Neural crest cell (in vitro differentiated cells): ENCODE measurements around the gene TAAR2. TPM values are rescaled to one million over a fixed set of nuclear protein-coding genes. Genes with fewer than 3 reads are reported as not detected.
"Not testable (repeated sequence)": the region's sequence is repeated elsewhere in the genome, so short reads cannot be mapped to it uniquely, and the experiment has no call there.

Experiments
- DNase-seq: peaks from one replicate; pipeline ENCODE4 v3.0.0; 2021; ENCODE audit warnings: low read depth, mixed read lengths, low spot score
- H3K27ac Mint-ChIP-seq: one replicate; pipeline ENCODE4 v1.8.0; 2021; ENCODE audit warnings: mild to moderate bottlenecking, mixed read lengths; ENCODE audit not compliant: unreplicated experiment
- H3K27me3 Mint-ChIP-seq: 2 replicates; pipeline ENCODE4 v1.8.0; 2021; ENCODE audit warnings: low read depth, mild to moderate bottlenecking, mixed read lengths
- H3K36me3 Mint-ChIP-seq: 2 replicates; pipeline ENCODE4 v1.8.0; 2021; ENCODE audit warnings: low read depth, mild to moderate bottlenecking, mixed read lengths
- H3K4me1 Mint-ChIP-seq: 2 replicates; pipeline ENCODE4 v1.8.0; 2021; ENCODE audit warnings: mixed read lengths
- H3K4me3 Mint-ChIP-seq: one replicate; pipeline ENCODE4 v1.8.0; 2021; ENCODE audit warnings: mild to moderate bottlenecking, mixed read lengths
- H3K9me3 Mint-ChIP-seq: 2 replicates; pipeline ENCODE4 v1.8.0; 2021; ENCODE audit warnings: mixed read lengths
- total RNA-seq: library from RNA; stranded (reverse); gene quantifications from 2 replicates; pipeline ENCODE4 v1.2.1, GENCODE V29; 2021
- TF ChIP-seq, protein P1 (sequence below): fragments of 200-600 bp; sonication (generic); conservative IDR thresholded peaks from 2 replicates; pipeline ENCODE4 v1.5.0; 2021; ENCODE audit warnings: antibody characterized with exemption, mild to moderate bottlenecking

TAAR2 gene
- total RNA-seq, 1 donor from 2014 or later, result not detected

DNA sequence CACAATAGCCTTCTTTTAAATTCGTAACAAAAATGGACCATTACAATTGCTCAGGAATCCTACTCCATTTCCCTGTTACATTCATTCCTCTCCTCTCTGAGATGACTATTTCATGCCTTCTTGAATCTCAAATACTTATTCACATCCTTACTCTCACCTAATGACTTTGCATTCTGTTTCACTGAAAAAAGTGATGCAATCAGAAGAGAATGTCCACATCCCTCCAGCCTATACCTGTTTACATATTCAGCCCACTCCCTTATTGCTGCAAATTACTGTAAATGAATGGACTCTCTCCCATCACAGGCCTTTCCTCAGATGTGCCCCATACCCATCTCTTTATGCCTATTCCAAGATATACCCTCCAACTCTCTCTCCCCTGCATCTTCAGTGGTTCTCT is 26.4 kb upstream of the TAAR2 start:
- no peak for DNase-seq
- Mint-ChIP-seq H3K9me3 (no peaks in the 10 kb centered on the region), H3K27ac (no peak overlapping the region), H3K4me1 (no peaks in the 10 kb centered on the region), H3K4me3 (no peak overlapping the region), H3K27me3 (no peaks in the 10 kb centered on the region), H3K36me3 (no peaks in the 10 kb centered on the region)
- TF ChIP-seq, protein P1, sequence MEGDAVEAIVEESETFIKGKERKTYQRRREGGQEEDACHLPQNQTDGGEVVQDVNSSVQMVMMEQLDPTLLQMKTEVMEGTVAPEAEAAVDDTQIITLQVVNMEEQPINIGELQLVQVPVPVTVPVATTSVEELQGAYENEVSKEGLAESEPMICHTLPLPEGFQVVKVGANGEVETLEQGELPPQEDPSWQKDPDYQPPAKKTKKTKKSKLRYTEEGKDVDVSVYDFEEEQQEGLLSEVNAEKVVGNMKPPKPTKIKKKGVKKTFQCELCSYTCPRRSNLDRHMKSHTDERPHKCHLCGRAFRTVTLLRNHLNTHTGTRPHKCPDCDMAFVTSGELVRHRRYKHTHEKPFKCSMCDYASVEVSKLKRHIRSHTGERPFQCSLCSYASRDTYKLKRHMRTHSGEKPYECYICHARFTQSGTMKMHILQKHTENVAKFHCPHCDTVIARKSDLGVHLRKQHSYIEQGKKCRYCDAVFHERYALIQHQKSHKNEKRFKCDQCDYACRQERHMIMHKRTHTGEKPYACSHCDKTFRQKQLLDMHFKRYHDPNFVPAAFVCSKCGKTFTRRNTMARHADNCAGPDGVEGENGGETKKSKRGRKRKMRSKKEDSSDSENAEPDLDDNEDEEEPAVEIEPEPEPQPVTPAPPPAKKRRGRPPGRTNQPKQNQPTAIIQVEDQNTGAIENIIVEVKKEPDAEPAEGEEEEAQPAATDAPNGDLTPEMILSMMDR, result no peak

DNA sequence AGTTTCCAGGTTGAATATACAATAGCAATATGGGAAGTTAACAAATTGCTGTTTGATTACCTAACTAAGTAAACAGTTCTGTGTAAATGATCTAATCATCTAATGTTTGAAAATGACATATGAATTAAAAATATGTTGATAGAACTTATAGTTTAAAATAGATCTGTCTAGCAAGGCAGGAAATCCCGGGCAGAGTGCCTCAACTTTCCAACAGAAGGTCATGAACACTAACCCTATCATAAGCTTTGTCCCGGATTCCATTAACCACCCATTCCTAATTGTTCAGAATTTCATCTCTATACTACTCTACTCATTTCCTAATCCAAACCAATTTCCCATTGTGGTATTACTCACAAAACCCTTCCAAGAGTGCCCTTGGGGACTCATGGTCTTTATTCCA is 24.8 kb upstream of the TAAR2 start:
- Mint-ChIP-seq H3K4me1 (no peaks in the 10 kb centered on the region), H3K27me3 (no peaks in the 10 kb centered on the region), H3K4me3 (no peak overlapping the region), H3K9me3 (no peaks in the 10 kb centered on the region), H3K27ac (no peak overlapping the region), H3K36me3 (no peaks in the 10 kb centered on the region)
- no peak for DNase-seq
- TF ChIP-seq, protein P1, result no peak

DNA sequence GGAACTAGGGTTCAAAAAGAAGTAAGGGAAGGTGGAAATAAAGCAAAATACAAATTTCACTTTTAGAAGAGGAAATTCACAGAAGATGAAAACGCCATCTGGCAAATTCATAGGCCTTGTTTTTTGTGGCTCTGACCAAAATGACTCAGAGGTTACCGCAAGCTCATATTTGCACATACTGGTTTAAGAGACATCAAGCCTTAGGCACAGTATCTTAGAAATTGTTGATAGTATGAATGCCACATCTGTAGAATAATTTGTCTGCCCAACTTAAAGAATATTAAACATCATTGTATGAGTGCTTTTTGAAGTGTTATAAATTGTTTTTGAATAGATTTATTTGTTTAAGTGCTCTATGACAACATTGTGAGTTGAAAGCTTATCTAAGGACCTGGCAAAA is 24.3 kb upstream of the TAAR2 start:
- no peaks in the 10 kb centered on the region for H3K27me3 Mint-ChIP-seq
- no peak for DNase-seq
- no peak overlapping the region for H3K4me3 Mint-ChIP-seq
- H3K27ac Mint-ChIP-seq, result no peak overlapping the region
- TF ChIP-seq, protein P1, result no peak
- no peaks in the 10 kb centered on the region for H3K4me1 Mint-ChIP-seq
- H3K9me3 Mint-ChIP-seq, result no peaks in the 10 kb centered on the region
- H3K36me3 Mint-ChIP-seq, result no peaks in the 10 kb centered on the region

DNA sequence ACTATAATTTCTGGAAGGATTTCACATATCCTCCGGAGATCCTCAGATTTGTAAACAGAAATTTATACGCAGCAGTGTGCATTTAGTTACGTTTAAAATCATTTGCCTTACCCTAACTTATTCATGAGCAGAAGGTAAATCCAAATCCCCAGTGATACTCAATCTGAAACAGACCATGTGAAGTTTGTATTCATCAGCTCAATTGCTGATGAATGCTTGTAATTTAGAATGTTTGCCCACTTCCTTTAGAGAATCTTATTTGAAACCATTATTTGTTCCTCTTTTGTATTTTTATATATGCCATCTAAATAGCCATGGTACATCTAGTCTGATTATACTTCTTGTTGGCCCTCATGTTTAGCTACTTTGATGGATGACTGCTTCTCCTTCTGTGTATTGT is 19.5 kb upstream of the TAAR2 start:
- Mint-ChIP-seq H3K4me3 (no peak overlapping the region), H3K27ac (no peak overlapping the region), H3K4me1 (no peaks in the 10 kb centered on the region), H3K36me3 (no peaks in the 10 kb centered on the region), H3K27me3 (no peaks in the 10 kb centered on the region), H3K9me3 (no peaks in the 10 kb centered on the region)
- TF ChIP-seq, protein P1, result no peak
- DNase-seq, result no peak

DNA sequence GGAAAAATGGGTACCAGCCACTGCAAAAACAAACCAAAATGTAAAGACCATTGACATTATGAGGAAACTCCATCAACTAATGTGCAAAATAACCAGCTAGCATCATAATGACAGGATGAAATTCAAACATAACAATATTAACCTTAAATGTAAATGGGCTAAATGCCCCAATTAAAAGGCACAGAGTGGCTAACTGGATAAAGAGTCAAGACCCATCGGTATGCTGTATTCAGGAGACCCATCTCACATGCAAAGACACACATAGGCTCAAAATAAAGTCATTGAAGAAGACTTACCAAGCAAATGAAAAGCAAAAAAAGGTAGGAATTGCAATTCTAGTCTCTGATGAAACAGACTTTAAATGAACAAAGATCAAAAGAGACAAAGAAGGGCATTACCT is 13.1 kb upstream of the TAAR2 start:
- not testable (repeated sequence) for H3K4me3 Mint-ChIP-seq, H3K27me3 Mint-ChIP-seq, DNase-seq, H3K9me3 Mint-ChIP-seq, H3K27ac Mint-ChIP-seq, H3K36me3 Mint-ChIP-seq, H3K4me1 Mint-ChIP-seq

DNA sequence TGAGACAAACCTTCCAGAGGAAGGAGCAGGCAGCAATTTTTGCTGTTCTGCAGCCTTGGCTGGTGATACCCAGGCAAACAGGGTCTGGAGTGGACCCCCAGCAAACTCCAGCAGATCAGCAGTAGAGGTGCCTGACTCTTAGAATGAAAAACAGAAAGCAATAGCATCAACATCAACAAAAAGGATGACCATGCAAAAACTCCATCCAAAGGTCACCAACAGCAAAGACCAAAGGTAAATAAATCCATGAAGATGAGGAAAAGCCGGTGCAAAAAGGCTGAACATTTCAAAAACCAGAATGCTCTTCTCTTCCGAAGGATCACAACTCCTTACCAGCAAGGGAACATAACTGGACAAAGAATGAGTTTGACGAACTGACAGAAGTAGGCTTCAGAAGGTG is 11.8 kb upstream of the TAAR2 start:
- H3K4me3 Mint-ChIP-seq, H3K27ac Mint-ChIP-seq, H3K9me3 Mint-ChIP-seq, DNase-seq, H3K27me3 Mint-ChIP-seq, H3K36me3 Mint-ChIP-seq, H3K4me1 Mint-ChIP-seq: not testable (repeated sequence)

DNA sequence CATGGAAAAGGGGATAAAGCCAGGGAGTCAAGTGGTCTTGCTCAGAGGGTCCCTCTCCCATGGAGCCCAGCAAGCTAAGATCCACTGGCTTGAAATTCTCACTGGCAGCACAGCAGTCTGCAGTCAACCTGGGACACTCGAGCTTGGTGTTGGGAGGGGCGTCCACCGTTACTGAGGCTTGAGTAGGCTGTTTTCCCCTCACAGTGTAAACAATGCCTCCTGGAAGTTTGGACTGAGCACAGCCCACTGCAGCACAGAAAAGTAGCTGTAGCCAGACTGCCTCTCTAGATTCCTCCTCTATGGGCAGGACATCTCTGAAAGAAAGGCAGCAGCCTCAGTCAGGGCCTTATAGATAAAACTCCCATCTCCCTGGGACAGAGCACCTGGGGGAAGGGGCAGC is 11.2 kb upstream of the TAAR2 start:
- not testable (repeated sequence) for H3K9me3 Mint-ChIP-seq, H3K4me1 Mint-ChIP-seq, DNase-seq, H3K27me3 Mint-ChIP-seq, H3K27ac Mint-ChIP-seq, H3K36me3 Mint-ChIP-seq, H3K4me3 Mint-ChIP-seq
